MG63 (cell line): ENCODE measurements around the gene PIRT. TPM values are rescaled to one million over a fixed set of nuclear protein-coding genes. Genes with fewer than 3 reads are reported as not detected.

Source experiments
- DNase-seq: peaks from one replicate; pipeline ENCODE4 v3.0.0-alpha.2; 2020
- H3K27me3 ChIP-seq: fragments of 250-450 bp; sonication (Bioruptor Pico); 2 replicates; pipeline ENCODE4 v1.5.1; 2020; ENCODE audit warnings: mild to moderate bottlenecking, moderate library complexity
- H3K36me3 ChIP-seq: fragments of 250-450 bp; sonication (Bioruptor Pico); 2 replicates; pipeline ENCODE4 v1.5.1; 2020; ENCODE audit warnings: mild to moderate bottlenecking, moderate library complexity
- H3K4me3 ChIP-seq: fragments of 250-450 bp; sonication (Bioruptor Pico); 2 replicates; pipeline ENCODE4 v1.5.1; 2020; ENCODE audit warnings: mild to moderate bottlenecking, moderate library complexity
- H3K9me3 ChIP-seq: fragments of 250-450 bp; sonication (Bioruptor Pico); 2 replicates; pipeline ENCODE4 v1.5.1; 2020; ENCODE audit warnings: mild to moderate bottlenecking, moderate library complexity
- total RNA-seq: library from RNA; depleted of rRNA; stranded (reverse); fragments of >200 nt; shearing (Covaris generic); gene quantifications from 2 replicates; pipeline ENCODE4 v1.2.3, GENCODE V29; 2014; ENCODE audit warnings: low replicate concordance

Gene PIRT
- total RNA-seq, 1 experiment from 2014 or later, result not detected

GRCh38 chr17:10836966-10837590, 809 bp downstream of the PIRT start:
- DNase-seq, result no peak
- H3K27me3 ChIP-seq, result no peaks in the 10 kb centered on the region
- no peak overlapping the region for H3K4me3 ChIP-seq
- H3K36me3 ChIP-seq, result no peaks in the 10 kb centered on the region
- no peaks in the 10 kb centered on the region for H3K9me3 ChIP-seq

GRCh38 chr17:10836145-10836544, 1.7 kb downstream of the PIRT start:
- Histone ChIP-seq H3K9me3 (no peaks in the 10 kb centered on the region), H3K4me3 (no peak overlapping the region), H3K27me3 (no peaks in the 10 kb centered on the region), H3K36me3 (no peaks in the 10 kb centered on the region)
- no peak for DNase-seq

GRCh38 chr17:10831696-10832095, 6.2 kb downstream of the PIRT start:
- no peak overlapping the region for H3K4me3 ChIP-seq
- no peaks in the 10 kb centered on the region; the same call in 1 of the 2 replicates for H3K27me3 ChIP-seq
- H3K9me3 ChIP-seq, result no peaks in the 10 kb centered on the region
- no peak for DNase-seq
- H3K36me3 ChIP-seq, result no peaks in the 10 kb centered on the region

GRCh38 chr17:10827898-10828552, 9.9 kb downstream of the PIRT start:
- no peaks in the 10 kb centered on the region for H3K9me3 ChIP-seq
- H3K36me3 ChIP-seq, result no peaks in the 10 kb centered on the region
- H3K4me3 ChIP-seq, result no peak overlapping the region
- no peak for DNase-seq
- no peaks in the 10 kb centered on the region; the same call in 1 of the 2 replicates for H3K27me3 ChIP-seq

- Histone ChIP-seq H3K9me3 (no peaks in the 10 kb centered on the region), H3K36me3 (no peaks in the 10 kb centered on the region), H3K27me3 (no peaks in the 10 kb centered on the region), H3K4me3 (no peak overlapping the region)
- DNase-seq, result no peak
Measured at GRCh38 chr17:10824874-10825273, 13.0 kb downstream of the PIRT start.

- no peak for DNase-seq
- H3K9me3 ChIP-seq, result no peaks in the 10 kb centered on the region
- H3K36me3 ChIP-seq, result no peaks in the 10 kb centered on the region
- no peaks in the 10 kb centered on the region for H3K27me3 ChIP-seq
- no peak overlapping the region for H3K4me3 ChIP-seq
Measured at GRCh38 chr17:10821770-10822169, 16.1 kb downstream of the PIRT start.

GRCh38 chr17:10821054-10821453, 16.8 kb downstream of the PIRT start:
- no peak overlapping the region for H3K4me3 ChIP-seq
- H3K27me3 ChIP-seq, result no peaks in the 10 kb centered on the region
- H3K9me3 ChIP-seq, result no peaks in the 10 kb centered on the region
- no peaks in the 10 kb centered on the region for H3K36me3 ChIP-seq
- no peak for DNase-seq

GRCh38 chr17:10815319-10815718, 22.6 kb downstream of the PIRT start:
- Histone ChIP-seq H3K4me3 (no peak overlapping the region), H3K27me3 (no peaks in the 10 kb centered on the region; the same call in 1 of the 2 replicates), H3K9me3 (no peaks in the 10 kb centered on the region), H3K36me3 (no peaks in the 10 kb centered on the region)
- no peak for DNase-seq

GRCh38 chr17:10814075-10814474, 23.8 kb downstream of the PIRT start:
- DNase-seq, result no peak
- H3K27me3 ChIP-seq, result no peaks in the 10 kb centered on the region; the same call in 1 of the 2 replicates
- no peaks in the 10 kb centered on the region for H3K36me3 ChIP-seq
- no peak overlapping the region for H3K4me3 ChIP-seq
- H3K9me3 ChIP-seq, result no peaks in the 10 kb centered on the region

GRCh38 chr17:10812674-10813073, 25.2 kb downstream of the PIRT start:
- H3K36me3 ChIP-seq, result no peaks in the 10 kb centered on the region
- no peaks in the 10 kb centered on the region; the same call in 1 of the 2 replicates for H3K27me3 ChIP-seq
- no peak overlapping the region for H3K4me3 ChIP-seq
- no peak for DNase-seq
- H3K9me3 ChIP-seq, result no peaks in the 10 kb centered on the region

GRCh38 chr17:10809605-10810004, 28.3 kb downstream of the PIRT start:
- no peaks in the 10 kb centered on the region for H3K9me3 ChIP-seq
- H3K4me3 ChIP-seq, result no peak overlapping the region
- no peak for DNase-seq
- no peaks in the 10 kb centered on the region; the same call in 1 of the 2 replicates for H3K27me3 ChIP-seq
- no peaks in the 10 kb centered on the region for H3K36me3 ChIP-seq

- Histone ChIP-seq H3K4me3 (no peak overlapping the region), H3K9me3 (no peaks in the 10 kb centered on the region), H3K36me3 (no peaks in the 10 kb centered on the region), H3K27me3 (no peaks in the 10 kb centered on the region; the same call in 1 of the 2 replicates)
- no peak for DNase-seq
Measured at GRCh38 chr17:10807704-10808128, 30.2 kb downstream of the PIRT start.

- no peaks in the 10 kb centered on the region for H3K9me3 ChIP-seq
- H3K4me3 ChIP-seq, result no peak overlapping the region
- no peak for DNase-seq
- H3K27me3 ChIP-seq, result no peaks in the 10 kb centered on the region; the same call in 1 of the 2 replicates
- no peaks in the 10 kb centered on the region for H3K36me3 ChIP-seq
Measured at GRCh38 chr17:10806545-10807262, 31.2 kb downstream of the PIRT start.

GRCh38 chr17:10805911-10806310, 32.0 kb downstream of the PIRT start:
- DNase-seq, result no peak
- no peaks in the 10 kb centered on the region for H3K9me3 ChIP-seq
- H3K4me3 ChIP-seq, result no peak overlapping the region
- no peaks in the 10 kb centered on the region; the same call in 1 of the 2 replicates for H3K27me3 ChIP-seq
- H3K36me3 ChIP-seq, result no peaks in the 10 kb centered on the region

- no peak for DNase-seq
- H3K27me3 ChIP-seq, result no peaks in the 10 kb centered on the region
- H3K9me3 ChIP-seq, result no peaks in the 10 kb centered on the region
- H3K36me3 ChIP-seq, result no peaks in the 10 kb centered on the region
- H3K4me3 ChIP-seq, result no peak overlapping the region
Measured at GRCh38 chr17:10804546-10804945, 33.3 kb downstream of the PIRT start.

- Histone ChIP-seq H3K27me3 (no peaks in the 10 kb centered on the region), H3K9me3 (no peaks in the 10 kb centered on the region), H3K4me3 (no peak within 1 kb of the TSS), H3K36me3 (no peaks in the 10 kb centered on the region)
- no peak for DNase-seq
Measured at GRCh38 chr17:10803830-10804475, 33.9 kb downstream of the PIRT start, which contains the start of gene TMEM238L. TSS of gene TMEM238L (minus strand) at chr17:10804099. CDS start at chr17:10803963, 136 bp downstream.

GRCh38 chr17:10803350-10803749, 34.5 kb downstream of the PIRT start:
- Histone ChIP-seq H3K9me3 (no peaks in the 10 kb centered on the region), H3K4me3 (no peak overlapping the region), H3K36me3 (no peaks in the 10 kb centered on the region), H3K27me3 (no peaks in the 10 kb centered on the region)
- DNase-seq, result no peak
